ENCODE results near the gene JAKMIP2. TPM values are rescaled to one million over a fixed set of nuclear protein-coding genes. Genes with fewer than 3 reads are reported as not detected.
"Not testable (repeated sequence)": the region's sequence is repeated elsewhere in the genome, so short reads cannot be mapped to it uniquely, and the experiment has no call there.

JAKMIP2 gene
- total RNA-seq, 1 experiment from 2014 or later, result 67.4 TPM

- no TSS peak for BruUV-seq (replicated peaks)
- H3K27ac ChIP-seq (ENCODE audit: low read depth, low read length, poor library complexity, severe bottlenecking), result no peak overlapping the region
Observed at GRCh38 chr5:147590096-147590495, 192.4 kb downstream of the JAKMIP2 start.

GRCh38 chr5:147586832-147587231, 195.7 kb downstream of the JAKMIP2 start:
- H3K4me1 ChIP-seq (ENCODE audit: insufficient read depth, low read length, poor library complexity, severe bottlenecking), result peaks cover 10% of the 10 kb centered on the region
- TF ChIP-seq CTCF (conservative IDR thresholded peaks at IDR 0.05; ENCODE audit: low read depth, low read length), result no peak
- no peak for TF ChIP-seq EZH2 (IDR thresholded peaks at IDR 0.05; ENCODE audit: borderline replicate concordance, low read depth, low read length, poor library complexity, severe bottlenecking)
- no TSS peak for BruUV-seq (replicated peaks)
- H3K4me3 ChIP-seq (ENCODE audit: low read depth, low read length, poor library complexity, severe bottlenecking), result no peak overlapping the region
- intact Hi-C loops (cut with micrococcal nuclease; ENCODE audit: unreplicated experiment), result no loop called here
- H3K27me3 ChIP-seq (replicated peaks; ENCODE audit: insufficient read depth, low read depth, low read length, poor library complexity), result no peaks in the 10 kb centered on the region
- H3K36me3 ChIP-seq (ENCODE audit: insufficient read depth, low read length, poor library complexity, severe bottlenecking), result peaks cover 17% of the 10 kb centered on the region
- DNase-seq (ENCODE audit: low spot score), result no peak
- ChIA-PET CTCF (interaction anchor here (0.9 kb wide), 1 partner anchor 8 kb away, joined by 6 read pairs; no protein-coding TSS in a partner anchor), POLR2A (ENCODE audit: low non-redundant PET) (no interaction called here)
- no peak overlapping the region for H3K27ac ChIP-seq (ENCODE audit: low read depth, low read length, poor library complexity, severe bottlenecking)
- no peaks in the 10 kb centered on the region for H3K9me3 ChIP-seq (ENCODE audit: low read depth, low read length, poor library complexity, severe bottlenecking)

More at GRCh38 chr5:147590096-147590495, 192.4 kb downstream of the JAKMIP2 start:
- POLR2A ChIA-PET (ENCODE audit: low non-redundant PET), result no interaction called here
- TF ChIP-seq EZH2 (IDR thresholded peaks at IDR 0.05; ENCODE audit: borderline replicate concordance, low read depth, low read length, poor library complexity, severe bottlenecking) (no peak), CTCF (conservative IDR thresholded peaks at IDR 0.05; ENCODE audit: low read depth, low read length) (no peak)
- intact Hi-C loops (cut with micrococcal nuclease; ENCODE audit: unreplicated experiment), result no loop called here
- no peak for DNase-seq (ENCODE audit: low spot score)
- peaks cover 46% of the 10 kb centered on the region for H3K36me3 ChIP-seq (ENCODE audit: insufficient read depth, low read length, poor library complexity, severe bottlenecking)
- H3K4me1 ChIP-seq (ENCODE audit: insufficient read depth, low read length, poor library complexity, severe bottlenecking), result peaks cover 10% of the 10 kb centered on the region
- no peak overlapping the region for H3K4me3 ChIP-seq (ENCODE audit: low read depth, low read length, poor library complexity, severe bottlenecking)
- CTCF ChIA-PET, result no interaction called here
- H3K9me3 ChIP-seq (ENCODE audit: low read depth, low read length, poor library complexity, severe bottlenecking), result no peaks in the 10 kb centered on the region
- no peaks in the 10 kb centered on the region for H3K27me3 ChIP-seq (replicated peaks; ENCODE audit: insufficient read depth, low read depth, low read length, poor library complexity)

- Histone ChIP-seq H3K4me1 (ENCODE audit: insufficient read depth, low read length, poor library complexity, severe bottlenecking) (peaks cover 10% of the 10 kb centered on the region), H3K4me3 (ENCODE audit: low read depth, low read length, poor library complexity, severe bottlenecking) (no peak overlapping the region), H3K9me3 (ENCODE audit: low read depth, low read length, poor library complexity, severe bottlenecking) (no peaks in the 10 kb centered on the region), H3K36me3 (ENCODE audit: insufficient read depth, low read length, poor library complexity, severe bottlenecking) (peaks cover 13% of the 10 kb centered on the region), H3K27ac (ENCODE audit: low read depth, low read length, poor library complexity, severe bottlenecking) (no peak overlapping the region), H3K27me3 (replicated peaks; ENCODE audit: insufficient read depth, low read depth, low read length, poor library complexity) (no peaks in the 10 kb centered on the region)
- intact Hi-C loops (cut with micrococcal nuclease; ENCODE audit: unreplicated experiment), result no loop called here
- CTCF ChIA-PET, result interaction anchor here (0.9 kb wide), 1 partner anchor 8 kb away, joined by 6 read pairs; no protein-coding TSS in a partner anchor
- no peak for DNase-seq (ENCODE audit: low spot score)
- BruUV-seq (replicated peaks), result no TSS peak
- TF ChIP-seq CTCF (conservative IDR thresholded peaks at IDR 0.05; ENCODE audit: low read depth, low read length) (no peak), EZH2 (IDR thresholded peaks at IDR 0.05; ENCODE audit: borderline replicate concordance, low read depth, low read length, poor library complexity, severe bottlenecking) (no peak)
- POLR2A ChIA-PET (ENCODE audit: low non-redundant PET), result no interaction called here
Observed at GRCh38 chr5:147586221-147586620, 196.3 kb downstream of the JAKMIP2 start.

GRCh38 chr5:147582272-147582671, 200.3 kb downstream of the JAKMIP2 start:
- intact Hi-C loops (cut with micrococcal nuclease; ENCODE audit: unreplicated experiment); POLR2A ChIA-PET (ENCODE audit: low non-redundant PET): not testable (repeated sequence)

DNA sequence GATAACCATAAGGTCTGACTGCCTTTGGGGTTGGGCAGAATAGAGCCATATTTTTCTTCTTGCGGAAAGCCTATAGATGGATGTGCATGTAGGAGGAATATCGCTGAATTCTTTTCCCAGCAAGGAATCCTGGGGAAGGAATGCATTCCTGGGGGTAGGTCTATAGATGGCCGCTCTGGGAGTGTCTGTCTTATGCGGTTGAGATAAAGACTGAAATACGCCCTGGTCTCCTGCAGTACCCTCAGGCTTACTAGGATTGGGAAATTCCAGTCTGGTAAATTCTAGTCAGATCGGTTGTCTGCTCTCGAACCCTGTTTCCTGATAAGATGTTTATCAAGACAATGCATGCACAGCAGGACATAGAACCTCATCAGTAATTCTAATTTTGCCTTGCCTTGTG, 202.1 kb downstream of the JAKMIP2 start:
- H3K4me1 ChIP-seq (ENCODE audit: insufficient read depth, low read length, poor library complexity, severe bottlenecking); H3K9me3 ChIP-seq (ENCODE audit: low read depth, low read length, poor library complexity, severe bottlenecking); BruUV-seq (replicated peaks); POLR2A ChIA-PET (ENCODE audit: low non-redundant PET); intact Hi-C loops (cut with micrococcal nuclease; ENCODE audit: unreplicated experiment); H3K27ac ChIP-seq (ENCODE audit: low read depth, low read length, poor library complexity, severe bottlenecking); CTCF ChIA-PET; H3K4me3 ChIP-seq (ENCODE audit: low read depth, low read length, poor library complexity, severe bottlenecking); H3K36me3 ChIP-seq (ENCODE audit: insufficient read depth, low read length, poor library complexity, severe bottlenecking); H3K27me3 ChIP-seq (replicated peaks; ENCODE audit: insufficient read depth, low read depth, low read length, poor library complexity); DNase-seq (ENCODE audit: low spot score): not testable (repeated sequence)

More at GRCh38 chr5:147582272-147582671, 200.3 kb downstream of the JAKMIP2 start:
- H3K4me3 ChIP-seq (ENCODE audit: low read depth, low read length, poor library complexity, severe bottlenecking); H3K27ac ChIP-seq (ENCODE audit: low read depth, low read length, poor library complexity, severe bottlenecking); H3K27me3 ChIP-seq (replicated peaks; ENCODE audit: insufficient read depth, low read depth, low read length, poor library complexity); BruUV-seq (replicated peaks); DNase-seq (ENCODE audit: low spot score); H3K4me1 ChIP-seq (ENCODE audit: insufficient read depth, low read length, poor library complexity, severe bottlenecking); H3K36me3 ChIP-seq (ENCODE audit: insufficient read depth, low read length, poor library complexity, severe bottlenecking); CTCF ChIA-PET; H3K9me3 ChIP-seq (ENCODE audit: low read depth, low read length, poor library complexity, severe bottlenecking): not testable (repeated sequence)

Measured in A673 (cell line).